WTC11 (cell line): ENCODE data around the gene LRMDA.

Experiments used
- CTCF ChIP-seq: fragments of 200-600 bp; IDR thresholded peaks from 2 replicates; pipeline ENCODE4 v1.8.0; 2022; ENCODE audit warnings: antibody characterized with exemption
- MYBL2 ChIP-seq: sonication (generic); formaldehyde crosslinking; IDR thresholded peaks from 2 replicates; pipeline ENCODE4 v1.8.1; 2023; ENCODE audit warnings: mild to moderate bottlenecking, moderate library complexity, missing genetic modification reagents
- NR2C2 ChIP-seq: sonication (generic); formaldehyde crosslinking; IDR thresholded peaks from 2 replicates; pipeline ENCODE4 v1.8.0; 2022; ENCODE audit warnings: mild to moderate bottlenecking, missing genetic modification reagents
- PRRX2 ChIP-seq: fragments of 250-450 bp; sonication (Bioruptor Pico); IDR thresholded peaks from 2 replicates; pipeline ENCODE4 v1.8.0; 2021; ENCODE audit warnings: mild to moderate bottlenecking
- SP1 ChIP-seq: sonication (generic); formaldehyde crosslinking; conservative IDR thresholded peaks from 2 replicates; pipeline ENCODE4 v1.8.1; 2022; ENCODE audit warnings: missing genetic modification reagents

GRCh38 chr10:76453997-76454396 is 1022.6 kb downstream of the LRMDA start:
- TF ChIP-seq CTCF, result no peak
- no peak for TF ChIP-seq PRRX2
- no peak for TF ChIP-seq NR2C2
- TF ChIP-seq SP1, result no peak
- no peak for TF ChIP-seq MYBL2 (CRISPR knock-in tag)
